Stimulated activated naive CD8-positive, alpha-beta T cell treated with anti-CD3 and anti-CD28 coated beads, Interleukin-15, Interleukin-2, amounts not matched to agents 100 U/mL and 50 U/mL, for 24 hours (primary cell): ENCODE measurements around the gene GNG14.
"Not testable (repeated sequence)": the region's sequence is repeated elsewhere in the genome, so short reads cannot be mapped to it uniquely, and the experiment has no call there.

Experiments
- ATAC-seq: fragments of 150-1000 bp; cut with Tn5 transposase; one replicate; pipeline ENCODE4 v1.10.0; 2021
- DNase-seq: peaks from one replicate; pipeline ENCODE4 v3.0.0; 2021

Gene GNG14

GRCh38 chr19:12687496-12688196, at the start of gene GNG14:
TSS of gene GNG14 (plus strand) at chr19:12687998. CDS start at chr19:12688049, 51 bp downstream.
- ATAC-seq (no peak), DNase-seq (no peak)

DNA sequence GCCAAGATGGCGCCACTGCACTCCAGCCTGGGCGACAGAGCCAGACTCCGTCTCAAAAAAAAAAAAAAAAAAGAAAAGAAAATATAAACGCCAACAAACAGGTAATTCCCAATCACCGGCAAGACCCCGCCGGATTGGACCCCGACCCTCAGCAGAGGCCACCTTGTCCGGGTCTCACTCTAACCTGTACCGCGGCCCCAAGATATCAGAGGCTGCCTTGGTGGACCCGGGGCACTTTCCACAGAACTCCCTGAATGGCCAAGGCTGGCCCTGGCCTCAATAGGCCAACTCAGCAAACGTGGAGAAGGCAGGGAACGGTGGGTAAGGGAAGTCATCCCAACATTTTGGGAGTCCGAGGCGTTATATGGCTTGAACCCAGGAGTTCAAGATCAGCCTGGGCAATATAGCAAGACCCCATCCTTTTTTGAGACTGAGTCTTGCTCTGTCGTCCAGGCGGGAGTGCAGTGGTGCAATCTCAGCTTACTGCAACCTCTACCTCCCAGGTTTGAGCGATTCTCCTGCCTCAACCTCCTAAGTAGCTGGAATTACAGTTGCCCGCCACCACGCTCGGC, 49.1 kb upstream of the GNG14 start:
- DNase-seq (no peak), ATAC-seq (no peak)

GRCh38 chr19:12639901-12640613, 47.7 kb upstream of the GNG14 start:
- ATAC-seq (peak; percentile 97), DNase-seq (peak; percentile 93)

DNA sequence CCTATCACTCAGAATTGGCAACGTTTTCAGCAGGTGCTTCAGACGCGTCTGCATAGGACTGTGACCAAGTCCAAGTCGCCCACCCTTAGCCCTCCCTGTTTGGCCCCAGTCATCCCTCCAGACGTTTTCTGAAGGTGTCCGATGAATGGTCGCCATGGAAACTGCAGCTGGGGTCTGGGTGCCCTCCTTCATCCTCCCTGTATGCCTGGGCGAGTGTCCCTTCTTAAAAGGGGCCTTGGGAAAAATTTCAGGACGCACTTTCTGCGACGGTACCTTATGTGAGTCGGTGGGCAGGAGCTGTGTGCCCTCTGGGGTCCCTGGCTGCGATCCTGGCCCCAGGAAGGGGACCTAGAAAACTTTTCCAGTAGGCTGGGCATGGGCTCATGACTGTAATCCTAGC, 46.3 kb upstream of the GNG14 start:
- no peak for DNase-seq
- no peak for ATAC-seq

DNA sequence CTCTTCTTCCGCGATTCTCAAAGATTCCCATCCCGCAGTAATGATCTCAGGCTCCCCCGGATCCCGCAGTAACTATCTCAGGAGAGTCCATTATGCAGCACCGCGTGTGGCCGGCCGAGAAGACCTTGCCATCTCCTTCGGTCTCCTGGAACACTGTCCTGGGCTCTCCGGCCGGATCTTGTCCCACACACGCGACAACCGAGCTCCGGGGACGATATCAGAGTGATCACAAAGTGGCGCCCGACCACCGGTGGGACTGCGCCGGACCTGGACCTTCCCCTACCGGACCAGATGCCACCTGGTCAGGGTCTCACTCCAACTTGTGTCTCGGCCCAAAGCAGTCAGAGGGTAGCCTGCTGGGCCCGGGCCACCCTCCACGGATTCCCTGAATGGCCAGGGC, 45.3 kb upstream of the GNG14 start:
- no peak for ATAC-seq

DNA sequence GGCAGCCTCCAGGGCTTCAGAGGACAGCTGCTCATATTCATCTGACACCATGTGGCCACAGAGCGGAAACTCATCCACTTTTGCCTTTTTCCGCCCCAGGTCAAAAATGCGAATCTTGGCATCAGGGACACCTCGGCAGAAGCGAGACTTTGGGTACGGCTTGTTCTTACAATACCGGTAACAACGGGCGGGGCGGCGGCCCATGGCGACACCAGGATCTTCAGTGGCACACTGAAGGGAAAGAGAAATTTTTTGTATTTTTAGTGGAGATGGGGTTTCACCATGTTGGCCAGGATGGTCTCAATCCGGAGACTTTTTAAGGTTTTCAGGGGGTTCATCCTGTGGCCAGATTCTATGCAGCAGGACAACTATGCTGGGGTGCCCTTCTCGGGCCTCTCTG, 44.1 kb upstream of the GNG14 start:
- ATAC-seq, DNase-seq: not testable (repeated sequence)

More for the DNA sequence above, 45.3 kb upstream of the GNG14 start:
- no peak for DNase-seq

GRCh38 chr19:12646551-12646950, 41.2 kb upstream of the GNG14 start:
- ATAC-seq, result no peak
- no peak for DNase-seq

DNA sequence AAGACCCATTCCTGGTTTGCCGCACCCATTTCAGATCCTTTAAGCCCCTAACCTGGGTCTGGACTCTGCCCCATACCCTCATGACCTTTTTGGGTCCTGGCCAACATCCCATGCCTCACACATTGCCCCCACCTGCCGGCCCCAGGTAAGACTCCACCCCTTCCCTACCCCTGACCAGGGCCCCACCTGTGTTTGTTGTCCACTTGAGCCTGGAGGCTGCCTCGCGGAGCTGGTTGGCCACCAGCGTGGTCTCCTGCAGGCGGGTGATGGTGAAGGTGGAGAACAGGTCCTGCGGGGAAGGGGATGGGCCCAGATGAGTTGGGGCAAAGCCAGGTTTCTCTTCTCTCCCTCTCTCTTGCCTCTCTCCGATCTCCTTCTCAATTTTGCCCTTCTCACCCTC, 40.8 kb upstream of the GNG14 start:
- no peak for DNase-seq
- no peak for ATAC-seq

- peak; percentile 40 for ATAC-seq
These were observed 40.2 kb upstream of the GNG14 start for GRCh38 chr19:12647490-12648071.

GRCh38 chr19:12648088-12648487, 39.7 kb upstream of the GNG14 start:
- DNase-seq (no peak), ATAC-seq (no peak)

More at GRCh38 chr19:12647490-12648071, 40.2 kb upstream of the GNG14 start:
- DNase-seq, result peak; percentile 59

- no peak for ATAC-seq
These were observed 37.9 kb upstream of the GNG14 start for GRCh38 chr19:12649941-12650340.

GRCh38 chr19:12652219-12652618, 35.6 kb upstream of the GNG14 start:
- no peak for DNase-seq
- ATAC-seq, result no peak

More at GRCh38 chr19:12649941-12650340, 37.9 kb upstream of the GNG14 start:
- DNase-seq, result no peak

GRCh38 chr19:12655546-12655945, 32.3 kb upstream of the GNG14 start:
- ATAC-seq (no peak), DNase-seq (no peak)

DNA sequence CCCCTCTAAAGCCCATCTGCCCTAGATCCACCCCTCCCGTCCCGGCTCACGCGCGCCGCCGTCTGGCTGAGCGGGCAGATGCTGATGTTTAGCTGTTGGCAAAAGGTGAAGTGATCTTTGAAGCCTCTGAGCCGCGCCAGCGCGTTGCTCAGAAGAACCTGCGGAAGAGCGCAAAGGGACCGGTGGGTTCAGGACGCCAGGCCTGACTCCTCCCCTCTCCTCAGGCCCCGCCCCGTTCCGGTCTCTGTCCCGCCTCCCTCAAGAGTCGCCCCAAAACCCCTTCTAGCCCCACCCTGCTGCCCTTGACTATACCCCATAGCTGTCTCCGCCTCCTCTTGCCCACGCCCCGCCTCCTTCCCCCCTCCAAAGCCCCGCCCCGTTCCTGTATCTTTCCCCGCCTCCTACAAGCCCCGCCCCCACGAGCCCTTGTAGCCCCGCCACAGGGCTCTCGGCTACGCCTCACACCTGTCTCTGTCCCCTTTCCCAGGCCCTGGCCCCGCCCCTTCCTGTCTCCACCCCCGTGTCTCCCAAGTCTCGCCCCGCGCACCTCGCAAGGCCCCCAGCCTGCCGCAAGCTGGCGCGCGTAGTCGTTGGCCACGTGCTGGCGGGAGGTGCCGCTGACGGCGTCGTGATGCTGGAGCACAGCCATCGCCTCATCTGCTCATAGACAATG, 30.8 kb upstream of the GNG14 start:
- DNase-seq (peak; percentile 65), ATAC-seq (peak; percentile 68)

GRCh38 chr19:12657966-12658365, 29.8 kb upstream of the GNG14 start:
- no peak for DNase-seq
- no peak for ATAC-seq

DNA sequence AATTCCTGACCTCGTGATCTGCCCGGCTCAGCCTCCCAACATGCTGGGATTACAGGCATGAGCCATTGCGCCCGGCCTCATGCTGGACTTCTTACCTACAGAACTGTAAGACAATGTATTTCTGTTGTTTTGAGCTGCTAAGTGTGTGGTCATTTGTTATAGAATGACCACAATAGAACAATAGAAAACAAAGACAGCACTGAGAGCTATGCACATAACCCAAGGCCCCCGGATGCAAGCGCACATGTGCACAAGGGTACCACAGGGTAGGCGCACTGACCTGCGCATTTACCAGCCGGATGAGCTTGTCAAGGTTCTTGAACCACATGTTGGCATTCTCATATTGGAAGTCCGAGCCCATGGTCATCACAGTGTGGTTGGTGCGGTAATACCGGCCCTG, 26.8 kb upstream of the GNG14 start:
- DNase-seq (no peak), ATAC-seq (no peak)

GRCh38 chr19:12664406-12665280, 23.2 kb upstream of the GNG14 start:
- ATAC-seq, result no peak
- peak; percentile 47 for DNase-seq

- DNase-seq (peak; percentile 72), ATAC-seq (peak; percentile 40)
These were observed 22.6 kb upstream of the GNG14 start for GRCh38 chr19:12665281-12665573.

DNA sequence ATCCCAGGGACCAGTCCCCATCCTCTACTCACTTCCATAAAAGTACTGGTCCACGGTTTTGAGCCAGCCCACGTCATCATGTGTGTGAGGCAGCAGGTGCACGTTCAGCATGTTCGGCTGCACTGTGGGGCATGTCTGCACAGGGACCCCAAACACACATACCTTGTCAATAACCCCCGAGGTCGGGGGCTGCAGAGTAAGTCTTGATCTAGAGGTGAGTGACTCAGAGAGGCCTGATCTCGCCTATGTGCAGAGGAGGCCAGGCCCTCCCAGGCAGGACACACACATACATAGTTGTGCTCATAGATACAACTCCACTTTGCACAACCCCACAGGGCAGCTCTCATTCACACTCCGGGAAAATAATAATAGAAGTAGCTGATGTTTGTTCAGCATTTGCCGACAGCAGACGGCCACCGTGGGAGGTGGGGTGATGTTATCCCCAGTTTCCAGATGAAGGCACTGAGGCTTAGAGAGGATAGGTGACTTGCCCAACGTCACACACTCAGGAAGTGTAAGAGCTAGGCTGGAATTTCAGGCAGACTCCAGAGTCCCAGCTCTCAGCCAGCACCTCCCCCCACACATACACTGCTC, 22.0 kb upstream of the GNG14 start:
- peak; percentile 10 for ATAC-seq
- peak; percentile 48 for DNase-seq

DNA sequence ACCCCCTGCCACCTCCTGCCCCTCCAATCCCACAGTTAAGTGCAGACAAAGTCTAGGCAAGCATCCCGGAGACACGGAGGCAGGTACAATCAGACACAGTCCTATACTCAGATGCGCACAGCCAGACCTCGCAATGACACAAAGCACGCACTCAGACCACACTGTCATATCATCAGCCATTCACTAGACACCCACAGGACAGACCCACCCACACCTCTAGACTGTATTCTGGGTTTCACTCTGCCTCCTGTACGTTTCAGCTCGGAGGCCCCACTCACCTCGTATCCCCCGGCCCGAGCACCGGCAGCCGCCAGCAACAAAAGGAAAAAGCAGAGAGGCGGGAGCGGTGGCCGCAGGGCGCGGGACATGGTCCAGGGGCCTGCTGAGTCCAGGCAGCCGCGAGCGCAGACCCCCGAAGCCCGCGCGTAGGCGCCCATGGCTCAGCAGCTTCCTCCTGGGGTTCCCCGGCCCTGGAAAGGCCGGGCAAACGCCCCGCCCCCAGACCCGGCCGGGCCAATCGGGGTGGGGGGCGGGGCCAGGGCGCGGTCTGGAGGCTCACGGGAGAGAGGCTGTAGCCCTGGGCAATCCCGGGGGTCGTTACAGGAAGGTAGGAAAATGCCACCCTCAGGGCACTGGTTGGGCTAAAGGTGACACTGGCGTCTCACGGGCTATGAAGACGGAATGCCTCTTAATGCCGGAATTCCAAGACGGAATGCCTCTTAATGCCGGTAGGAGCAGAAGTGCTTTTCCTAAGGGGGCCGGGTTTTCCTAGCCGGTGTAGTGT, 21.3 kb upstream of the GNG14 start, which contains the start of the genes MAN2B1 and WDR83:
Gene MAN2B1 (minus strand): TSS at position 478 of the 784 bp plus-strand sequence. CDS start 41 bp downstream, at position 437.
Gene WDR83 (plus strand): TSS at position 543 of the 784 bp plus-strand sequence. CDS start 2,984 bp downstream, outside the sequence.
- DNase-seq, result peak; percentile 90

More for the DNA sequence above, 21.3 kb upstream of the GNG14 start, which contains the start of the genes MAN2B1 and WDR83:
- ATAC-seq, result peak; percentile 77
